ENCODE data around the gene LPAR3. TPM values are rescaled to one million over a fixed set of nuclear protein-coding genes. Genes with fewer than 3 reads are reported as not detected.

The LPAR3 gene
- total RNA-seq, 1 donor from 2014 or later = 2.4 TPM

GRCh38 chr1:84773195-84773594 is 119.8 kb downstream of the LPAR3 start:
- Mint-ChIP-seq H3K4me3 (no peak overlapping the region), H3K27me3 (ENCODE audit: insufficient read depth, low read depth) (peaks cover 6% of the 10 kb centered on the region), H3K27ac (no peak overlapping the region), H3K36me3 (no peaks in the 10 kb centered on the region), H3K4me1 (peaks cover 12% of the 10 kb centered on the region), H3K9me3 (no peaks in the 10 kb centered on the region)
- Histone ChIP-seq H4K20me1 (ENCODE audit: low read depth) (no peaks in the 10 kb centered on the region), H3K36me3 (no peaks in the 10 kb centered on the region), H3K4me2 (no peak overlapping the region), H3K4me1 (no peaks in the 10 kb centered on the region), H3K4me3 (no peak overlapping the region), H2AFZ (replicated peaks) (no peak overlapping the region), H3F3A (ENCODE audit: low read depth) (no peaks in the 10 kb centered on the region), H3K9ac (no peak overlapping the region), H3K27me3 (no peaks in the 10 kb centered on the region), H3K27ac (no peak overlapping the region), H3K9me3 (ENCODE audit: low read depth) (no peaks in the 10 kb centered on the region), H3K79me2 (ENCODE audit: low read depth) (no peaks in the 10 kb centered on the region)
- DNase-seq (ENCODE audit: low spot score) = no peak
- TF ChIP-seq CTCF (IDR thresholded peaks at IDR 0.05) (no peak), EZH2 (IDR thresholded peaks at IDR 0.05) (no peak), EZH2phosphoT487 (IDR thresholded peaks at IDR 0.05) (no peak)

GRCh38 chr1:84772428-84772943 is 120.5 kb downstream of the LPAR3 start:
- Histone ChIP-seq H3K9me3 (ENCODE audit: low read depth) (no peaks in the 10 kb centered on the region), H3K27ac (no peak overlapping the region), H3K4me1 (no peaks in the 10 kb centered on the region), H4K20me1 (ENCODE audit: low read depth) (no peaks in the 10 kb centered on the region), H3K27me3 (no peaks in the 10 kb centered on the region), H3K9ac (no peak overlapping the region), H3F3A (ENCODE audit: low read depth) (no peaks in the 10 kb centered on the region), H3K4me3 (no peak overlapping the region), H3K79me2 (ENCODE audit: low read depth) (no peaks in the 10 kb centered on the region), H3K36me3 (no peaks in the 10 kb centered on the region), H3K4me2 (no peak overlapping the region), H2AFZ (replicated peaks) (peak overlapping the region; percentile 71)
- Mint-ChIP-seq H3K4me1 (peaks cover 14% of the 10 kb centered on the region), H3K4me3 (no peak overlapping the region), H3K27ac (no peak overlapping the region), H3K27me3 (ENCODE audit: insufficient read depth, low read depth) (peaks cover 6% of the 10 kb centered on the region), H3K36me3 (no peaks in the 10 kb centered on the region), H3K9me3 (no peaks in the 10 kb centered on the region)
- TF ChIP-seq CTCF (IDR thresholded peaks at IDR 0.05) (peak; percentile 93), EZH2 (IDR thresholded peaks at IDR 0.05) (no peak)
- peak; percentile 91 for DNase-seq (ENCODE audit: low spot score)

- no peak overlapping the region for H3K4me2 ChIP-seq
- no peaks in the 10 kb centered on the region for H3K36me3 ChIP-seq
- no peaks in the 10 kb centered on the region for H3K27me3 ChIP-seq
- TF ChIP-seq CTCF (IDR thresholded peaks at IDR 0.05) (no peak), EZH2 (IDR thresholded peaks at IDR 0.05) (no peak), EZH2phosphoT487 (IDR thresholded peaks at IDR 0.05) (no peak)
- H3F3A ChIP-seq (ENCODE audit: low read depth) = no peaks in the 10 kb centered on the region
- Mint-ChIP-seq H3K4me3 (no peak overlapping the region), H3K27ac (no peak overlapping the region), H3K27me3 (ENCODE audit: insufficient read depth, low read depth) (peaks cover 6% of the 10 kb centered on the region), H3K36me3 (no peaks in the 10 kb centered on the region), H3K4me1 (peaks cover 14% of the 10 kb centered on the region), H3K9me3 (no peaks in the 10 kb centered on the region)
- no peaks in the 10 kb centered on the region for H4K20me1 ChIP-seq (ENCODE audit: low read depth)
- DNase-seq (ENCODE audit: low spot score) = no peak
- H2AFZ ChIP-seq (replicated peaks) = no peak overlapping the region
- H3K79me2 ChIP-seq (ENCODE audit: low read depth) = no peaks in the 10 kb centered on the region
- H3K4me1 ChIP-seq = no peaks in the 10 kb centered on the region
- H3K9me3 ChIP-seq (ENCODE audit: low read depth) = no peaks in the 10 kb centered on the region
- no peak overlapping the region for H3K27ac ChIP-seq
- H3K9ac ChIP-seq = no peak overlapping the region
- H3K4me3 ChIP-seq = no peak overlapping the region
Measured at GRCh38 chr1:84771895-84772294, 121.1 kb downstream of the LPAR3 start.
